Hepatocyte (in vitro differentiated cells): ENCODE results near the gene ERFE. TPM values are rescaled to one million over a fixed set of nuclear protein-coding genes. Genes with fewer than 3 reads are reported as not detected.
"Not testable (repeated sequence)": the region's sequence is repeated elsewhere in the genome, so short reads cannot be mapped to it uniquely, and the experiment has no call there.

Source experiments
- DNase-seq: peaks from one replicate; pipeline ENCODE4 v3.0.0-alpha.2; 2016; ENCODE audit warnings: low spot score
- H2AFZ ChIP-seq: fragments of 200-600 bp; sonication (generic); 2 replicates; pipeline ENCODE4 v1.6.0; 2016; ENCODE audit warnings: antibody characterized with exemption, mild to moderate bottlenecking
- H3K27ac ChIP-seq: fragments of 200-600 bp; sonication (generic); 2 replicates; pipeline ENCODE4 v1.5.1; 2016; ENCODE audit warnings: mild to moderate bottlenecking
- H3K27me3 ChIP-seq: fragments of 200-600 bp; sonication (generic); 2 replicates; pipeline ENCODE4 v1.6.1; 2016
- H3K36me3 ChIP-seq: fragments of 200-600 bp; sonication (generic); replicated peaks from 2 replicates; pipeline ENCODE4 v1.5.1; 2016; ENCODE audit warnings: low read depth; ENCODE audit not compliant: insufficient read depth
- H3K4me1 ChIP-seq: fragments of 200-600 bp; sonication (generic); 2 replicates; pipeline ENCODE4 v1.5.1; 2016; ENCODE audit warnings: mild to moderate bottlenecking, moderate library complexity; ENCODE audit not compliant: insufficient read depth
- H3K4me2 ChIP-seq: fragments of 200-600 bp; sonication (generic); 2 replicates; pipeline ENCODE4 v1.6.0; 2016
- H3K4me3 ChIP-seq: fragments of 200-600 bp; sonication (generic); 2 replicates; pipeline ENCODE4 v1.5.1; 2016; ENCODE audit warnings: mild to moderate bottlenecking
- H3K79me2 ChIP-seq: fragments of 200-600 bp; sonication (generic); 2 replicates; pipeline ENCODE4 v1.6.0; 2017; ENCODE audit warnings: mild to moderate bottlenecking
- H3K9me2 ChIP-seq: fragments of 200-600 bp; sonication (generic); replicated peaks from 2 replicates; pipeline ENCODE4 v1.6.0; 2017; ENCODE audit warnings: mild to moderate bottlenecking; ENCODE audit not compliant: insufficient read depth
- H3K9me3 ChIP-seq: fragments of 200-600 bp; sonication (generic); 2 replicates; pipeline ENCODE4 v1.5.1; 2016; ENCODE audit warnings: low read depth, mild to moderate bottlenecking
- H4K20me1 ChIP-seq: fragments of 200-600 bp; sonication (generic); 2 replicates; pipeline ENCODE4 v1.6.0; 2016; ENCODE audit warnings: mild to moderate bottlenecking; ENCODE audit not compliant: insufficient read depth, poor library complexity, severe bottlenecking
- EZH2 ChIP-seq: fragments of 200-600 bp; sonication (generic); IDR thresholded peaks from 2 replicates; pipeline ENCODE4 v1.6.1; 2016; ENCODE audit warnings: antibody characterized with exemption, mild to moderate bottlenecking, borderline replicate concordance
- EZH2phosphoT487 ChIP-seq: fragments of 200-600 bp; sonication (generic); IDR thresholded peaks from one replicate; pipeline ENCODE4 v1.6.1; 2018; ENCODE audit warnings: antibody characterized with exemption, mild to moderate bottlenecking, low read depth, moderate library complexity; ENCODE audit not compliant: unreplicated experiment, severe bottlenecking
- WGBS: methylation state at CpG from one replicate; pipeline ENCODE4 v1.1.6; 2016; ENCODE audit warnings: low lambda C conversion rate; ENCODE audit errors: missing lambda C conversion rate; 5-methylcytosine and 5-hydroxymethylcytosine counted together
- polyA plus RNA-seq: library from polyadenylated mRNA; unstranded; fragments of >200 nt; fragmentation: Nextera tagmentation; extraction: Ambion mirVana; gene quantifications from 2 replicates; pipeline ENCODE4 v1.2.1, GENCODE V29; 2016
- total RNA-seq: library from RNA; depleted of rRNA; stranded (reverse); fragments of >200 nt; gene quantifications from 2 replicates; pipeline ENCODE4 v1.2.3, GENCODE V29; 2014
- TF ChIP-seq, protein P1 (sequence below): fragments of 200-600 bp; sonication (generic); IDR thresholded peaks from 2 replicates; pipeline ENCODE4 v1.5.1; 2016; ENCODE audit warnings: antibody characterized with exemption, mild to moderate bottlenecking; ENCODE audit not compliant: poor library complexity

Gene ERFE
- total and polyA plus RNA-seq, 2 experiments from 2014 or later: 0.27 to 0.30 TPM

DNA sequence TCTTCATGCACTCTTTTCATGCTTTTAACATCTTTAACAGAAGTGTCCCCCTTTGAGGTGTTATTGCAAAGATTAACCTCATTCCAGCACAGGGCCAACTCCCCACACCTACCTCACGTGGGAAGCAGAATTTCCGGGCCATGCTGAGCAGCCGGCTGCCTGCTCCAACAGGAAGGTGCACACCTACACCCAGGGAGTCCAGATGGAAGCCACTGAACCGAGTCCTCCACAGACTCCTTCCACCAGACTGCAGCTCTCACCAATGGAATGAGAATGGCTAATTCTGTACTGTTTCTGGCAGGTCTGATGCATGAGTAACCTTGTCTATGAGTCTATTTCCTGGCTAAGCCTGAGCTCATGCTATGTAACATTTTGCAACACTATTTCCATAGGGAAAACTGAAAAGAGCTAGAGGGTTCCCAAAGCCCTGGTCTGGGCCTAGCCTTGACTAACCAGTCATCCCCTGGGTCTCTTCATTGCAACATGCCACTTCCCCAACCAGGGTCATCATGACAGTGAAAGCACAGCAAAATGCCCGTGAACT lies 11.0 kb downstream of the ERFE start:
- H3K4me1 ChIP-seq: peaks cover 11% of the 10 kb centered on the region
- H3K79me2 ChIP-seq: no peaks in the 10 kb centered on the region
- no peak overlapping the region for H3K4me2 ChIP-seq
- no peak overlapping the region for H3K4me3 ChIP-seq
- H3K9me2 ChIP-seq: no peaks in the 10 kb centered on the region
- no peaks in the 10 kb centered on the region for H4K20me1 ChIP-seq
- H3K27ac ChIP-seq: peak overlapping the region; percentile 84
- no peaks in the 10 kb centered on the region for H3K27me3 ChIP-seq
- H2AFZ ChIP-seq: no peak overlapping the region
- no peaks in the 10 kb centered on the region for H3K36me3 ChIP-seq
- TF ChIP-seq, protein P1, sequence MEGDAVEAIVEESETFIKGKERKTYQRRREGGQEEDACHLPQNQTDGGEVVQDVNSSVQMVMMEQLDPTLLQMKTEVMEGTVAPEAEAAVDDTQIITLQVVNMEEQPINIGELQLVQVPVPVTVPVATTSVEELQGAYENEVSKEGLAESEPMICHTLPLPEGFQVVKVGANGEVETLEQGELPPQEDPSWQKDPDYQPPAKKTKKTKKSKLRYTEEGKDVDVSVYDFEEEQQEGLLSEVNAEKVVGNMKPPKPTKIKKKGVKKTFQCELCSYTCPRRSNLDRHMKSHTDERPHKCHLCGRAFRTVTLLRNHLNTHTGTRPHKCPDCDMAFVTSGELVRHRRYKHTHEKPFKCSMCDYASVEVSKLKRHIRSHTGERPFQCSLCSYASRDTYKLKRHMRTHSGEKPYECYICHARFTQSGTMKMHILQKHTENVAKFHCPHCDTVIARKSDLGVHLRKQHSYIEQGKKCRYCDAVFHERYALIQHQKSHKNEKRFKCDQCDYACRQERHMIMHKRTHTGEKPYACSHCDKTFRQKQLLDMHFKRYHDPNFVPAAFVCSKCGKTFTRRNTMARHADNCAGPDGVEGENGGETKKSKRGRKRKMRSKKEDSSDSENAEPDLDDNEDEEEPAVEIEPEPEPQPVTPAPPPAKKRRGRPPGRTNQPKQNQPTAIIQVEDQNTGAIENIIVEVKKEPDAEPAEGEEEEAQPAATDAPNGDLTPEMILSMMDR: no peak
- no peak for TF ChIP-seq EZH2
- no peak for TF ChIP-seq EZH2phosphoT487
- peak; percentile 51 for DNase-seq
- WGBS: 86% methylated on average over 5 of the region's 5 CpGs
- H3K9me3 ChIP-seq: no peaks in the 10 kb centered on the region

DNA sequence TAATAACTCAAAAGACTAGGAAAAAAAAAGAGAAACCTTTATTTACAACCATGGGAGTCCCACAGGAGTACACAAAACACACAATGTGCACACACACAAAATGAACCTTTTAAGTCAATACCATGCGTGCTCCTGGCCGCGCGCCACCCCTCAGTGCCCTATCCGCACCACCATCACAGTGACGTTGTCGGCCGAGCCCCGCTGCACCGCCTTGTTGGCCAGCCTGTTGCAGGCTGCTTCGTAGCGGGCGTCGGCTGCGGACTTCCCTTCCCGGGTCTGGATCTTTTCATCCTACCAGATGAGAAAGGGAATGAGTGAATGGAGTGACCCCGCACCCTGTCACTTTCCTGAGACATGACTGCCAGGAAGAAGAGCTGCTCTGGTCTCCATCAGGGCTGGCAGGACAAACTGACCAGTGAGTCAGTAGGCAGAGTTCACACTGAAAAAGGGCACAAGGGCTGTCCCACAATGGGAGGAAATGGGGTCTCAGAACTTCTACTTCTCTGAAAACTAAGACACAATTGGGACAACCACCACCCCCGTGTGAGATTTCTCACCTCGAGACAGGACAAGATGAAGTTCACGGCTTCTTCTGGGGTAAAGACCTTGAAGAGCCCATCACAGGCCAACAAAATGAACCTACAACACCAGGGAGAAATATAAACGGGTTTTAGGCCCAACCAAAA lies 11.8 kb downstream of the ERFE start:
- 91% methylated on average over 21 of the region's 21 CpGs for WGBS
- H3K4me2 ChIP-seq: no peak overlapping the region
- DNase-seq: no peak

DNA sequence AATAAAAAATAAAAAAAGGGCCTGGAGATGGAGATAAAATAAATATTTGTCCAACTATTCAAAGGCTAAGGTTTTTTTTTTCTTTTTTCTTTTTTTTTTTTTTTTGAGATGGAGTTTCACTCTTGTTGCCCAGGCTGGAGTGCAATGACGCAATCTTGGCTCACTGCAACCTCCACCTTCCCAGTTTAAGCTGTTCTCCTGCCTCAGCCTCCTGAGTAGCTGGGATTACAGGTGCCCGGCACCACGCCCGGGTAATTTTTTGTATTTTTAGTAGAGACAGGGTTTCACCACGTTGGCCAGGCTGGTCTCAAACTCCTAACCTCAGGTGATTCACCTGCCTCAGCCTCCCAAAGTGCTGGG lies 12.3 kb downstream of the ERFE start:
- Histone ChIP-seq H3K4me1 (peaks cover 11% of the 10 kb centered on the region), H3K27ac (peak overlapping the region; percentile 84)
- H4K20me1 ChIP-seq, H3K9me3 ChIP-seq, H3K27me3 ChIP-seq, H3K79me2 ChIP-seq, H3K36me3 ChIP-seq, DNase-seq, H3K4me2 ChIP-seq, H3K4me3 ChIP-seq, H2AFZ ChIP-seq, H3K9me2 ChIP-seq: not testable (repeated sequence)
- WGBS: 96% methylated on average over 5 of the region's 5 CpGs

More for the DNA sequence above, 11.8 kb downstream of the ERFE start:
- Histone ChIP-seq H3K79me2 (no peaks in the 10 kb centered on the region), H3K36me3 (no peaks in the 10 kb centered on the region), H3K27ac (peak overlapping the region; percentile 84), H2AFZ (no peak overlapping the region), H3K27me3 (no peaks in the 10 kb centered on the region), H3K4me1 (peaks cover 11% of the 10 kb centered on the region), H3K4me3 (no peak overlapping the region), H3K9me3 (no peaks in the 10 kb centered on the region), H4K20me1 (no peaks in the 10 kb centered on the region), H3K9me2 (no peaks in the 10 kb centered on the region)
- TF ChIP-seq, protein P1: no peak

DNA sequence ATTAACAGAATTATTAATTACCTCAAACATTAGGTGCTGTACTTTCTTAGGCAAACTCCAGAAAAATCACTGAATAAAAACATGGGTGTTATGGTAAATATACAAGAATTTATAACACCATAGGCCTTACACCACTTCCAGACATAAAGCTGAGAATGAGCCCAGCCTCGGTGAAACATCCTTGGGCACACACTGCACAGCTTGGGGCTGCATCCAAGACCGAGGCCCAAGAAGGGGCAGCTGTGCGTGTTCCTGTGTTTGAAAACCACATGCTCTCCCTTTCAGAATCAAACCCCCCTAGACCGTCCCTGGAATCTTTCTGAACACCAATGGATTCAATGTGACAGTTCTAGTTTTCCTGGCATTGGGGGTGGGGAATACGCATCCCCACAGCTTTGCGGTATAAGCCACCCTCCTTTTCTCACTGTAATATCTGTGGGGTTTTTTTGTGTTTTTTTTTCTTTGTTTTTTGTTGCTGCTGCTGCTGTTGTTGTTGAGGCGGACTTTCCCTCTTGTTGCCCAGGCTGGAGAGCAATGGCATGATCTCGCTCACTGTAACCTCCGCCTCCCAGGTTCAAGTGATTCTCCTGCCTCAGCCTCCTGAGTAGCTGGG lies 12.9 kb downstream of the ERFE start:
- Histone ChIP-seq H3K9me2 (no peaks in the 10 kb centered on the region), H3K27ac (peak overlapping the region; percentile 20), H4K20me1 (no peaks in the 10 kb centered on the region), H3K27me3 (no peaks in the 10 kb centered on the region), H3K4me1 (peaks cover 11% of the 10 kb centered on the region), H3K79me2 (no peaks in the 10 kb centered on the region), H3K4me2 (no peak overlapping the region), H3K9me3 (no peaks in the 10 kb centered on the region), H3K4me3 (no peak overlapping the region), H2AFZ (no peak overlapping the region), H3K36me3 (no peaks in the 10 kb centered on the region)
- TF ChIP-seq EZH2phosphoT487: no peak
- TF ChIP-seq EZH2: no peak
- TF ChIP-seq, protein P1: no peak
- no peak for DNase-seq
- WGBS: 95% methylated on average over 9 of the region's 9 CpGs
